GM20431 (cell line): Measurements from ENCODE around the gene POMC.
"Not testable (repeated sequence)": the region's sequence is repeated elsewhere in the genome, so short reads cannot be mapped to it uniquely, and the experiment has no call there.

ENCODE experiments used
- in situ Hi-C: fragments of 300-500 bp; cut with MseI, MboI; formaldehyde crosslinking; loops from one replicate; pipeline ENCODE4 v1.15.0; 2020; ENCODE audit warnings: low sequenced_read_pairs; ENCODE audit not compliant: unreplicated experiment

POMC gene

GRCh38 chr2:25178976-25179375 lies 10.6 kb upstream of the POMC start:
- in situ Hi-C loops, result no loop called here

DNA sequence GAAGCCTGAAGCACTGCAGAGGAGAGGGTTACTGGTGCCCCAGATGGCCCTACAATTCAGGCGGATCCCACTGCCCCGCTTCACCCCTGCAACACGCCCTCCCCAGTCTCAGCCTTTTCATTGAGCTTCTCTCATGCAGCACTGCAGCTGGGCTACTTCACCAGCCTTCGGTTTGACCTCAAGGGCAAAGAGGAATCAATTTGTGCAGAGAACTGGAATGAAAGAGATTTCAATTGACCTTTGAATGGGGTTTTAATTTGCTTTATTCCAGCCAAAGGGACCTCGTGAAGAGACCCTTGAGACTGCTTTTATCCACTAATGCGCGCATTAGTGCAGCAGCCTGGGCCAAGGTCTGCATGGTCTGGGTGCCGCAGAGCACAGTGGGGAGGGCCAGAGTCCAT lies 8.8 kb upstream of the POMC start:
- in situ Hi-C loops, result no loop called here

DNA sequence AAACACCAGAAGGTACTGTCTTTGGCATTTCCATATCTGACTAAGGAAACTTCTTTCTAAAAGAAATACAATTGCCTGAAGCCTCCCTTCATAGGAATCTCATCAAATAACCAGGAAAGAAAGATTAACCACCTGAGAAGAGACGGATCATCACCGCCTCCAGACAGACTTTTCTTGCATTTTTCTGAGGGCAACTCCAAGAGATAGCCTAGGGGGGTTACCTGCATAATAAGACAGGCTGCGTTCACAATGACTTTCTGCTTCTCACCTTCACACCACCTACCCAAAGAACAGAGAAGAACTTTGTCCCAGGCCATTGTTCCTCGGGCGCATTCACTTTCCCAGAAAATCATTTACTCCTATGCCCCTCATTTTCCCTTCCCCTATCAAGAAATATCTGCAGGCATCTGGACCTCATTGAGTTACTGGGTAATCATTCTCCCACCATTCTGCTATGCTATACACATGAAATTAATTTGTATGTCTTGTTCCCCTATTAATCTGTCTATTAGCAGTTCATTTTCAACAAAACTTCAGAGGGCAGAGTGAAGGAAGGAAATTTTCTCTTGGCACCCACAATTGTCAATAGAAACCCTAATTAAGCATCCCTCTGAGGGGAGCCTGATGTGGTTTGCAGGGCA lies 8.3 kb upstream of the POMC start:
- in situ Hi-C loops, result no loop called here

DNA sequence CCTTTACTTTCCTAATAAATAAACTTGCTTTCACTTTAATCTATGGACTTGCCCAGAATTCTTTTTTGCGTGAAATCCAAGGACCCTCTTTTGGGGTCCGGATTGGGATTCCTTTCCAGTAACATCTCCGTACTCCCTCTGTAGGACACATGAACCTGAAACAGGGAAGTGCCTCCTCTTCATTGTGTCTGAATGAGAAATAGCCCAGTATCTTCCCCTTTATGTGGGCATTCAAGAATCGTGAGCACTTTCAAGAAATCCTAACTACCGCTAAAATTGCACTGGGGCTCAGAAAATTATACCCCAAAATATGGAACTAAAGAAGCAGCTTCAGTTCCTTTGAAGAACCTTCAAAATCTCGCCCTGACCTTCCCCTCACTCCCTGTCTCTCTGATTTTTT lies 7.8 kb upstream of the POMC start:
- in situ Hi-C loops, result no loop called here

- in situ Hi-C loops, result no loop called here
These were observed 5.9 kb upstream of the POMC start for GRCh38 chr2:25174192-25174861.

- in situ Hi-C loops, result no loop called here
These were observed 5.3 kb upstream of the POMC start for GRCh38 chr2:25173719-25174118.

DNA sequence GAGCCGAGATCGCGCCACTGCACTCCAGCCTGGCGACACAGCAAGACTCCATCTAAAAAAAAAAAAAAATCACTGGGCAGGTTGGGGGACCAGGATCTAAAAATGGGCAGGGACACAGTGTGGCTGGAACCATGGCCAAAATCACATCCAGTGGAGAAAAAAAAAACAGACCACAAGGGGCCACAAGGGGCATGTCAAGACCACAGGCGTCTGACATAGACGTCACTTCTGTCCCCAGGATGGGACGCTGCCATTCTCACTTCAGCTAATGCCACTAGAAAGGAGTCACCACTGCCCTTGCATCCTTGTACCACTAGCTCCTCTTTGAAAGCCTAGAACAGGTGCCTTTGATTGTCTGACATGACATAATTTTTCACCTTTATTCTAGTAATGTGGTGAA lies 2.5 kb upstream of the POMC start:
- in situ Hi-C loops, result no loop called here

- in situ Hi-C loops, result no loop called here
These were observed 692 bp upstream of the POMC start for GRCh38 chr2:25169073-25169470.

- in situ Hi-C loops, result no loop called here
These were observed 2.1 kb downstream of the POMC start for GRCh38 chr2:25165992-25166875.

DNA sequence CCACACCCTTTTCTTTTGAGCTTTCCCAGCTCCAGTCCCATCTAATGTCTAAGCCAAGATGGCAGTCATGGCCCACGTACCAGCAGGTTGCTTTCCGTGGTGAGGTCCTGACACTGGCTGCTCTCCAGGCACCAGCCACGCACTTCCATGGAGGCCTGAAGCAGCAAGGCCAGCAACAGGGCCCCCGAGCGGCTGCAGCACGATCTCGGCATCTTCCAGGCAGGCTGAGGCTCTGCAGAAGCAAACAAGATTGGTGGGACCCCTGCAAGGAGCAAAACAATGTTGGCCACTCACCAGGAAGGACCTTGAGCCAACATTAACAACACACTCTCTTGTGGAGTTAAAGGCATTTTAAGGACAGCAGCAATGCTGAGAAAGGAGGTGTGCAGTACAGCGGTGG lies 3.8 kb downstream of the POMC start:
- in situ Hi-C loops, result no loop called here

- in situ Hi-C loops, result not testable (repeated sequence)
These were observed 6.3 kb downstream of the POMC start for GRCh38 chr2:25162061-25162460.

DNA sequence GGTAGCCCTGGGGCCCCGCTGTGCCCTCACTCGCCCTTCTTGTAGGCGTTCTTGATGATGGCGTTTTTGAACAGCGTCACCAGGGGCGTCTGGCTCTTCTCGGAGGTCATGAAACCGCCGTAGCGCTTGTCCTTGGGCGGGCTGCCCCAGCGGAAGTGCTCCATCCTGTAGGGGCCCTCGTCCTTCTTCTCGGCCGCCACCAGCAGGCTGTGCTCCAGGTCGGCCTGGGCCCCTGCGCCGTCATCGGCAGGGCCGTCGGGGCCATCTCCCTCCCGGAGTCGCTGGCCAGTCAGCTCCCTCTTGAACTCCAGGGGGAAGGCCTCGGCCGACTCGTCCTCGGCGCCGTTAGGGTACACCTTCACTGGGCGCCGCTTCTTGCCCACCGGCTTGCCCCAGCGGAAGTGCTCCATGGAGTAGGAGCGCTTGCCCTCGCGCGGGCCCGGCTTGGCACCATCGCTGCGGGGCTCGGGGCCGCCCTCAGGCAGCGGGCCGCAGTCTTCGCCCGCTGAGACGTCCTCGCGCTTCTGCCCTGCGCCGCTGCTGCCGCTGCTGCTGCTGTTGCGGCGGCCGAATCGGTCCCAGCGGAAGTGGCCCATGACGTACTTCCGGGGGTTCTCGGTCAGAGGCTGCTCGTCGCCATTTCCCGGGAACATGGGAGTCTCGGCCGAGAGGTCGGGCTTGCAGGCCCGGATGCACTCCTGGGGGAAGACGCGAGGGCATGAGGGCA lies 7.2 kb downstream of the POMC start:
- in situ Hi-C loops, result no loop called here

DNA sequence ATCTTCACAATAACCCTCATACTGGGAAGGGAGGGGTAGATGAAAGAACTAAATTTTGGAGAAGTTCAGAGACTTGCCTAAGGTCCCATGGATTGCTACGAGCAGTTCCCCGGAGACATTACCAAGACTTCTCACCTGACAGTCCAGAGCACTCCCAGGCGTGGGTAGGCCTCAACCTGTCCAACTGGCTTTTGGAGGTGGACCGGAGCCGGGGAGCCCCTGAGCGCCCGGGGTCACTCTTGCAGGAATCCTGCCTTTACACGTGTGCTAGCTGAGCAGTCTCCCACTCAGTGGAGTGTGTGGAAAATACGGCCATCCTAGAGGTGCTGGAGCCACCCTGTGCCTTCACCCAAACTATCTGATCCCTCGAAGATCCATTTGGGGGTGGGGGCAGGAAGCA lies 8.0 kb downstream of the POMC start:
- in situ Hi-C loops, result no loop called here

GRCh38 chr2:25159949-25160348 lies 8.4 kb downstream of the POMC start:
- in situ Hi-C loops, result no loop called here

- in situ Hi-C loops, result no loop called here
These were observed 10.1 kb downstream of the POMC start for GRCh38 chr2:25158096-25158852.

GRCh38 chr2:25155401-25155800 lies 13.0 kb downstream of the POMC start:
- in situ Hi-C loops, result no loop called here

DNA sequence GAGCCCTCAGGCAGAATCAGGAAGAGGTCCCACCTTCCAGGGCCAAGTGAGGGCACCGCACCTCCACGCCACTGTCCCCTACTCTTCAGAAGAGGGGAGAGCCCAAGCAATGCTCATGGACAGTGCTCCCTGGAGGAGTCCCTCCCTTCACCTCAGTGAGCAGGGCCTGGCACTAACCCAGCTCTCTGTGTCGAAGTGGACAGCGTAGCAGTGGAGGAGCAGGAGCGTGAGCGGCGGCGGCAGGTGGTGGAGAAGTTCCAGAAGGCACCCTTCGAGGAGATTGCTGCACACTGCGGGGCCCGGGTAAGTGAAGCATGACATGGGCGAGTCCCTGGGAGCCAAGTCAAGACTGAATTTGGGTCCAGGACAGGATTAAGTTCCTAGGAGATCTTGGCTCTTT lies 16.7 kb downstream of the POMC start:
- in situ Hi-C loops, result no loop called here

DNA sequence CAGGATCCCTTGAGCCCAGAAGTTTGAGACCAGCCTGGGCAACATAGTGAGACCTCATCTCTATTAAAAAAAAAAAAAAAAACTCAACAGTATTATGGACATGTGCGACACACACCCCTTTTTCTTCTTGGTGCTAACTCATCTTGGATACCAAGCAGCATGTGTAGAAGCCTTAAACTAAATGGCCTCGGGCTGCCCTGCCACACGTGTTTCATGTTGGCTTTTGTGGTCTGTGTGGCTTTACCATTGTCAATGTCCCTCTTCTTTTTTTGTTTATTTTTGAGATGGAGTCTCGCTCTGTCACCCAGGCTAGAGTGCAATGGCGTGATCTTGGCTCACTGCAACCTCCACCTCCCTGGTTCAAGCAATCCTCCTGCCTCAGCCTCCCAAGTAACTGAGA lies 17.4 kb downstream of the POMC start:
- in situ Hi-C loops, result not testable (repeated sequence)

- in situ Hi-C loops, result loop anchor here (25.0 kb wide), 1 partner anchor 737 kb away; no protein-coding TSS in a partner anchor
These were observed 18.7 kb downstream of the POMC start for GRCh38 chr2:25149646-25150045.

GRCh38 chr2:25146896-25147295 lies 21.5 kb downstream of the POMC start:
- in situ Hi-C loops, result loop anchor here (25.0 kb wide), 1 partner anchor 735 kb away; no protein-coding TSS in a partner anchor
